Coronary artery (tissue), 2 donors: ENCODE measurements around the gene FRAS1.

Source experiments
- DNase-seq: peaks from one replicate; pipeline ENCODE4 v3.0.0-alpha.2; 2017; ENCODE audit warnings: low spot score
- H3K27ac ChIP-seq, 2 donors: fragments of 200-600 bp; sonication (generic); one replicate each; pipeline ENCODE4 v1.5.1; 2016 to 2019
- H3K4me3 ChIP-seq: fragments of 200-600 bp; sonication (generic); 2 replicates; pipeline ENCODE4 v1.5.1; 2016; ENCODE audit warnings: mild to moderate bottlenecking, moderate library complexity
- CTCF ChIP-seq: fragments of 200-600 bp; sonication (generic); IDR thresholded peaks from one replicate; pipeline ENCODE4 v1.5.1; 2019; ENCODE audit warnings: antibody characterized with exemption

The FRAS1 gene

GRCh38 chr4:78509043-78509442 lies 451.9 kb downstream of the FRAS1 start:
- no peak for TF ChIP-seq CTCF
- no peak for DNase-seq
- H3K4me3 ChIP-seq: no peak overlapping the region
- H3K27ac ChIP-seq: no peak overlapping the region

GRCh38 chr4:78510108-78510507 lies 453.0 kb downstream of the FRAS1 start:
- no peak for TF ChIP-seq CTCF
- Histone ChIP-seq H3K4me3 (no peak overlapping the region), H3K27ac (no peak overlapping the region)
- DNase-seq: no peak

- H3K27ac ChIP-seq: no peak overlapping the region
- TF ChIP-seq CTCF: no peak
- H3K4me3 ChIP-seq: no peak overlapping the region
- DNase-seq: no peak
These were observed 453.6 kb downstream of the FRAS1 start for GRCh38 chr4:78510681-78511080.

- Histone ChIP-seq H3K27ac (no peak overlapping the region), H3K4me3 (no peak overlapping the region)
- no peak for TF ChIP-seq CTCF
- DNase-seq: no peak
These were observed 455.3 kb downstream of the FRAS1 start for GRCh38 chr4:78512357-78512920.

- TF ChIP-seq CTCF: no peak
- DNase-seq: no peak
- Histone ChIP-seq H3K27ac (no peak overlapping the region), H3K4me3 (no peak overlapping the region)
These were observed 456.4 kb downstream of the FRAS1 start for GRCh38 chr4:78513411-78513975.

GRCh38 chr4:78517050-78517652 lies 460.0 kb downstream of the FRAS1 start:
- H3K27ac ChIP-seq: no peak overlapping the region
- no peak for DNase-seq

More at GRCh38 chr4:78517050-78517652, 460.0 kb downstream of the FRAS1 start:
- TF ChIP-seq CTCF: peak; percentile 41
- H3K4me3 ChIP-seq: no peak overlapping the region
